AG10803 (cell line): ENCODE data around the gene SPACA6.
A peak's percentile ranks its signal among the peaks of the same experiment; 100 is the strongest.

Experiments
- DNase-seq: peaks from one replicate; pipeline ENCODE4 v3.0.0; 2010; ENCODE audit warnings: low read depth
- H3K4me3 ChIP-seq: 2 replicates; pipeline ENCODE4 v1.5.1; 2011; ENCODE audit warnings: mild to moderate bottlenecking, low read length, control low read depth
- CTCF ChIP-seq: conservative IDR thresholded peaks from 2 replicates; pipeline ENCODE4 v1.5.1; 2011; ENCODE audit warnings: mild to moderate bottlenecking, low read length, control low read depth, inconsistent platforms

Gene SPACA6

GRCh38 chr19:51689751-51690453 is 3.2 kb upstream of the SPACA6 start:
- peak; percentile 35 for DNase-seq
- peak overlapping the region; percentile 98 for H3K4me3 ChIP-seq
- TF ChIP-seq CTCF = no peak

GRCh38 chr19:51690454-51691073 is 2.6 kb upstream of the SPACA6 start:
- peak; percentile 71 for DNase-seq
- TF ChIP-seq CTCF = no peak
- peak overlapping the region; percentile 98 for H3K4me3 ChIP-seq

- TF ChIP-seq CTCF = no peak
- H3K4me3 ChIP-seq = peak overlapping the region; percentile 98
- DNase-seq = peak; percentile 67
Measured at GRCh38 chr19:51691074-51691583, 2.0 kb upstream of the SPACA6 start.

- no peak for DNase-seq
- peak overlapping the region; percentile 98 for H3K4me3 ChIP-seq
- TF ChIP-seq CTCF = no peak
Measured at GRCh38 chr19:51691584-51692428, 1.3 kb upstream of the SPACA6 start.

- H3K4me3 ChIP-seq = peak overlapping the region; percentile 98
- no peak for DNase-seq
Measured at GRCh38 chr19:51692468-51692867, 662 bp upstream of the SPACA6 start.

GRCh38 chr19:51693819-51694218 is 689 bp downstream of the SPACA6 start:
- no peak overlapping the region for H3K4me3 ChIP-seq
- DNase-seq = no peak
- TF ChIP-seq CTCF = no peak

More at GRCh38 chr19:51692468-51692867, 662 bp upstream of the SPACA6 start:
- TF ChIP-seq CTCF = no peak
